K562 (cell line): ENCODE measurements around the gene SCAMP3. TPM values are rescaled to one million over a fixed set of nuclear protein-coding genes. Genes with fewer than 3 reads are reported as not detected.
A peak's percentile ranks its signal among the peaks of the same experiment; 100 is the strongest.

Source experiments
- CBFB ChIP-seq: sonication (generic); formaldehyde crosslinking; IDR thresholded peaks from 2 replicates; pipeline ENCODE4 v1.4.0; 2020; ENCODE audit warnings: mild to moderate bottlenecking, missing genetic modification reagents
- CBX2 ChIP-seq: fragments of 200-600 bp; sonication (generic); IDR thresholded peaks from one replicate; pipeline ENCODE4 v1.6.1; 2012; ENCODE audit warnings: mild to moderate bottlenecking, low read length, inconsistent platforms; ENCODE audit not compliant: insufficient read depth, poor library complexity, severe bottlenecking
- CEBPB ChIP-seq: fragments of 450-650 bp; IDR thresholded peaks from 2 replicates; pipeline ENCODE4 v1.6.1; 2016; ENCODE audit warnings: missing genetic modification characterization, missing compliant biosample characterization
- CHD1 ChIP-seq: fragments of 200-600 bp; sonication (generic); IDR thresholded peaks from one replicate; pipeline ENCODE4 v1.6.1; 2012; ENCODE audit warnings: mild to moderate bottlenecking, moderate library complexity, low read length, inconsistent platforms
- CTBP1 ChIP-seq: fragments of 450-650 bp; IDR thresholded peaks from 2 replicates; pipeline ENCODE4 v1.6.1; 2016; ENCODE audit warnings: borderline replicate concordance
- ERF ChIP-seq: fragments of 450-650 bp; formaldehyde crosslinking; IDR thresholded peaks from 2 replicates; pipeline ENCODE4 v1.4.0; 2020; ENCODE audit warnings: mild to moderate bottlenecking, mixed read lengths
- FOXO4 ChIP-seq: fragments of 450-650 bp; formaldehyde crosslinking; IDR thresholded peaks from 2 replicates; pipeline ENCODE4 v1.4.0; 2020; ENCODE audit warnings: mild to moderate bottlenecking, moderate library complexity
- HDAC3 ChIP-seq: fragments of 450-650 bp; IDR thresholded peaks from 2 replicates; pipeline ENCODE4 v1.6.1; 2018; ENCODE audit warnings: borderline replicate concordance, mild to moderate bottlenecking, moderate library complexity; ENCODE audit not compliant: partially characterized antibody
- HMG20B ChIP-seq: fragments of 250-450 bp; sonication (Bioruptor Pico); IDR thresholded peaks from 2 replicates; pipeline ENCODE4 v1.5.0; 2021; ENCODE audit warnings: mild to moderate bottlenecking
- MEIS2 ChIP-seq: fragments of 450-650 bp; IDR thresholded peaks from 2 replicates; pipeline ENCODE4 v1.6.1; 2014; ENCODE audit warnings: mild to moderate bottlenecking; ENCODE audit not compliant: partially characterized antibody
- MYC ChIP-seq, 2 experiments: fragments of 250-450 bp in 1 of 2; sonication (Bioruptor Pico) in 1 of 2; IDR thresholded peaks; 2 replicates each; pipeline versions ENCODE4 v1.5.1 to v1.6.1; 2012 to 2021; ENCODE audit warnings: low read depth in 2 of 2, borderline replicate concordance in 1 of 2, improper control_type of control experiment in 1 of 2, low read length in 1 of 2, mild to moderate bottlenecking in 1 of 2, moderate library complexity in 1 of 2
- NCOA4 ChIP-seq: fragments of 450-650 bp; IDR thresholded peaks from 2 replicates; pipeline ENCODE4 v1.6.1; 2018; ENCODE audit warnings: mild to moderate bottlenecking; ENCODE audit not compliant: partially characterized antibody
- PBX2 ChIP-seq, 2 experiments: IDR thresholded peaks in 1 of 2; conservative IDR thresholded peaks in 1 of 2; 2 replicates each; pipeline ENCODE4 v1.6.1; 2016; ENCODE audit warnings: low read depth in 2 of 2, mild to moderate bottlenecking in 1 of 2, missing compliant biosample characterization in 1 of 2, missing genetic modification characterization in 1 of 2, moderate library complexity in 1 of 2
- POLR3G ChIP-seq: IDR thresholded peaks from 2 replicates; pipeline ENCODE4 v1.6.1; 2011; ENCODE audit not compliant: insufficient read length, insufficient replicate concordance; ENCODE audit errors: extremely low read depth
- RFX5 ChIP-seq: IDR thresholded peaks from 2 replicates; pipeline ENCODE4 v1.6.1; 2011; ENCODE audit warnings: low read depth, mild to moderate bottlenecking, improper control_type of control experiment, low read length
- SIN3B ChIP-seq: fragments of 450-650 bp; IDR thresholded peaks from 2 replicates; pipeline ENCODE4 v1.6.1; 2017; ENCODE audit warnings: low read depth, mild to moderate bottlenecking, moderate library complexity
- SMARCA4 ChIP-seq: fragments of 450-650 bp; IDR thresholded peaks from 2 replicates; pipeline ENCODE4 v1.6.1; 2016
- SPI1 ChIP-seq: IDR thresholded peaks from 2 replicates; pipeline ENCODE4 v1.6.1; 2011; ENCODE audit warnings: low read depth, low read length, control low read depth, borderline replicate concordance
- TCF3 ChIP-seq: sonication (generic); formaldehyde crosslinking; IDR thresholded peaks from 2 replicates; pipeline ENCODE4 v1.4.0; 2020; ENCODE audit warnings: mild to moderate bottlenecking, missing genetic modification reagents
- TEAD4 ChIP-seq, 2 experiments: sonication (generic) in 1 of 2; formaldehyde crosslinking in 1 of 2; IDR thresholded peaks; 2 replicates each; pipeline versions ENCODE4 v1.6.1 to v1.8.0; 2012 to 2022; ENCODE audit warnings: borderline replicate concordance in 1 of 2, inconsistent platforms in 1 of 2, low read length in 1 of 2, mild to moderate bottlenecking in 1 of 2, missing genetic modification reagents in 1 of 2
- ZBTB49 ChIP-seq: sonication (generic); formaldehyde crosslinking; IDR thresholded peaks from 2 replicates; pipeline ENCODE4 v1.8.0; 2022; ENCODE audit warnings: missing genetic modification reagents, mild to moderate bottlenecking, borderline replicate concordance
- ZKSCAN3 ChIP-seq: fragments of 250-450 bp; sonication (Bioruptor Pico); IDR thresholded peaks from 2 replicates; pipeline ENCODE4 v1.4.0; 2020
- ZNF695 ChIP-seq: fragments of 450-650 bp; formaldehyde crosslinking; IDR thresholded peaks from 2 replicates; pipeline ENCODE4 v1.4.0; 2020; ENCODE audit warnings: mild to moderate bottlenecking, moderate library complexity
- polyA plus RNA-seq, 8 experiments: library from polyadenylated mRNA; depleted of rRNA in 4 of 8; stranded (reverse) in 5 of 8; unstranded in 3 of 8; fragments of >200 nt; fragmentation: Nextera tagmentation in 2 of 8; fragmentation: Illumina TruSeq in 1 of 8; extraction: Ambion mirVana in 2 of 8; extraction: Trizol in 1 of 8; gene quantifications; 2 replicates each; pipeline versions ENCODE4 v1.2.1 to v1.2.3, GENCODE V29; 2011 to 2014; ENCODE audit warnings: inconsistent platforms in 1 of 8, missing spikeins in 1 of 8
- total RNA-seq, 7 experiments: library from RNA; depleted of rRNA in 6 of 7; stranded (reverse); fragments of >200 nt in 6 of 7; fragmentation: Illumina TruSeq in 2 of 7; extraction: Trizol in 2 of 7; gene quantifications; 2 replicates each; pipeline versions ENCODE4 v1.2.1 to v1.2.3, GENCODE V29; 2011 to 2021; ENCODE audit warnings: low replicate concordance in 1 of 7

The SCAMP3 gene
- total and polyA plus RNA-seq, 9 of the 15 experiments (the other 6 are each of a cell fraction or from before 2014, with no cell fraction given): 14.2 to 131 (median 86.1) TPM

- TF ChIP-seq ZBTB49 (CRISPR knock-in tag) (no peak), SMARCA4 (0 out of 2 replicates have a peak, but pooled peaks have one; percentile 21), ZNF695 (CRISPR knock-in tag) (no peak), CEBPB (tag) (no peak), MEIS2 (peak; percentile 64), ZKSCAN3 (no peak), CTBP1 (peak; percentile 50; the same call in 1 of the 2 replicates), CBFB (CRISPR knock-in tag) (no peak), CBX2 (no peak), SIN3B (no peak), HDAC3 (no peak), ERF (no peak), FOXO4 (no peak), HMG20B (CRISPR knock-in tag) (no peak), TEAD4 (IDR thresholded peaks at IDR 0.05; ENCODE audit: low read length) (0 out of 2 replicates have a peak, but pooled peaks have one; percentile 25), TEAD4 (CRISPR knock-in tag; IDR thresholded peaks at IDR 0.05; ENCODE audit: borderline replicate concordance) (no peak), POLR3G (no peak), RFX5 (no peak), MYC (IDR thresholded peaks at IDR 0.05; ENCODE audit: low read depth, low read length) (no peak), MYC (CRISPR knock-in tag; IDR thresholded peaks at IDR 0.05; ENCODE audit: borderline replicate concordance, low read depth) (no peak), TCF3 (CRISPR knock-in tag) (peak; percentile 39; the same call in 1 of the 2 replicates), NCOA4 (no peak), SPI1 (0 out of 2 replicates have a peak, but pooled peaks have one; percentile 45), CHD1 (no peak), PBX2 (CRISPR knock-in tag; IDR thresholded peaks at IDR 0.05; ENCODE audit: low read depth) (no peak), PBX2 (tag; conservative IDR thresholded peaks at IDR 0.05; ENCODE audit: low read depth) (peak; percentile 53; the same call in 1 of the 2 replicates)
These were observed 39.1 kb downstream of the SCAMP3 start (continued) for GRCh38 chr1:155223047-155223446.
